Neural progenitor cell (in vitro differentiated cells): ENCODE data around the gene NKAIN2.

Experiments
- EZH2 ChIP-seq: fragments of 200-600 bp; sonication (generic); IDR thresholded peaks from 2 replicates; pipeline ENCODE4 v1.6.1; 2017; ENCODE audit warnings: antibody characterized with exemption, mild to moderate bottlenecking, moderate library complexity
- EZH2phosphoT487 ChIP-seq: fragments of 200-600 bp; sonication (generic); IDR thresholded peaks from 2 replicates; pipeline ENCODE4 v1.6.1; 2017; ENCODE audit warnings: antibody characterized with exemption
- TF ChIP-seq, protein P1 (sequence below): fragments of 200-600 bp; sonication (generic); IDR thresholded peaks from 2 replicates; pipeline ENCODE4 v1.5.1; 2017; ENCODE audit warnings: antibody characterized with exemption, mild to moderate bottlenecking

GRCh38 chr6:124812067-124812466 lies 1008.4 kb downstream of the NKAIN2 start:
- TF ChIP-seq, protein P1, sequence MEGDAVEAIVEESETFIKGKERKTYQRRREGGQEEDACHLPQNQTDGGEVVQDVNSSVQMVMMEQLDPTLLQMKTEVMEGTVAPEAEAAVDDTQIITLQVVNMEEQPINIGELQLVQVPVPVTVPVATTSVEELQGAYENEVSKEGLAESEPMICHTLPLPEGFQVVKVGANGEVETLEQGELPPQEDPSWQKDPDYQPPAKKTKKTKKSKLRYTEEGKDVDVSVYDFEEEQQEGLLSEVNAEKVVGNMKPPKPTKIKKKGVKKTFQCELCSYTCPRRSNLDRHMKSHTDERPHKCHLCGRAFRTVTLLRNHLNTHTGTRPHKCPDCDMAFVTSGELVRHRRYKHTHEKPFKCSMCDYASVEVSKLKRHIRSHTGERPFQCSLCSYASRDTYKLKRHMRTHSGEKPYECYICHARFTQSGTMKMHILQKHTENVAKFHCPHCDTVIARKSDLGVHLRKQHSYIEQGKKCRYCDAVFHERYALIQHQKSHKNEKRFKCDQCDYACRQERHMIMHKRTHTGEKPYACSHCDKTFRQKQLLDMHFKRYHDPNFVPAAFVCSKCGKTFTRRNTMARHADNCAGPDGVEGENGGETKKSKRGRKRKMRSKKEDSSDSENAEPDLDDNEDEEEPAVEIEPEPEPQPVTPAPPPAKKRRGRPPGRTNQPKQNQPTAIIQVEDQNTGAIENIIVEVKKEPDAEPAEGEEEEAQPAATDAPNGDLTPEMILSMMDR = no peak
- TF ChIP-seq EZH2 (no peak), EZH2phosphoT487 (no peak)
